GM19468 (cell line): Measurements from ENCODE around the gene OSBPL10.

Experiments used
- ATAC-seq: cut with Tn5 transposase; IDR thresholded peaks from one replicate; pipeline ENCODE4 v1.9.1; 2021; ENCODE audit warnings: mild to moderate bottlenecking, moderate library complexity, moderate number of reproducible peaks; ENCODE audit not compliant: unreplicated experiment; ENCODE audit errors: extremely low read depth

The OSBPL10 gene

DNA sequence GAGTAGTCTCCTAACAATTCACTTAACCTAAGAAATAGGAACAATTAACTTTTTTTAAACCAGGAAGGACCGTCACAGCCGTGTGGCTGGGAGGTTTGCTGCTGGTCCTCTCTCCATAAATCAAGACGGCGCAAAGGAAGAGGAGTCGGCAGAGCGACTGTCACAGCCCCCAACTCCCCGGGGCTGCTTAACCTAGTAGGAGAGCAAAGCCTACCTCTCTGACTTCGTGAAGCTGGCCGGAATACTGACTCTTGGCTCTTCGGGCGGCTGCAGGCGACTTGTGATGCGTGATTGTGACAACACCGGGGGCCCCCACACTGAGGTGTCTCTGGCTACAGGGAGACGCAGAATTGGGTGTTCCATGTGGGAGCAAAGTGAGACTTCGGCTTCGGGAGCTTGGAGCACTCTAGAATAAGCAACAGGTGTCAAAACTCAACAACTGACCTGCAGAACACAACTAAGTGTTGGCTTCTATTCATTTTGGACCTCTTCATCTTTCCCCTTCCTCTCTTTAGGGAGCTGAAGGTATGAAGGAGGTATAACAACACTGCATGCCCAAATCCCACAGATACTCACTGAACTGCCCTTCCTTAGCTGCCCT lies 151.1 kb downstream of the OSBPL10 start:
- ATAC-seq = no peak

DNA sequence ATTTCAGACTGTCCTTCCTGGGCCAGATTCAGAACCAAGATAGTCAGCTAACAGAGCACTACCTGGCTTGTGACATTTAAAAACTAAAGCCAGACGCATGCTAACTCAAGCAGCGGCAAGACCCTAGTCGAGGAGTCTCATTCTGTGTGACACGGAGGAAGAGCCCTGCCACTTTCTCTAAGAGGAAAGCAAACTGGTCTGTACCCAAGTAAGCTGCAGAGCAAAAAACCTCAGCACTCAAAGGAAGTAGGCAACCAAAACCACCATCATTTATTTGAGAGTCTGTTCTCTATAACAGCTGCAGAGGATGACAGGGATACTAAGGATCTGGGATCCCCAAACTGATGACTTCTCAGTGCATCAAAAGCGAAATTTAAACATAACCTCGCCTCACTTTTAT lies 152.1 kb downstream of the OSBPL10 start:
- no peak for ATAC-seq

DNA sequence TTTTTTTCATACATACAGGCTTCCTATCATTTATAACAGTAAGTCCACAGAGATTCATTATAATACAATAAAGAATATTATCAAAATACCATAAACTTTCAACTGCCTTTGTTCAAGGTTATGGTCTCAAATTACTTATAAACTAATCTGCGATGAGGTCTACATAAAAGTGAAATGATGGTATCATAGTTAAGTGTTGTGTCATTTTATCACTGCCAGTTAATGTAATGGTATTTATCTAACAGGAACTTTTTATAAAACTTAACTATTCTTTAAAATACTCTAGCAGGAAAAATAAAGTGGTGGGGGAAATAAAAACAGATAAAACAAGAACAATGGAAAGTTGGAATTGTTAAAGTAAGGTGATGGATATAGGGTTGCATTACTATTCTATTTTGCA lies 153.1 kb downstream of the OSBPL10 start:
- ATAC-seq = no peak

DNA sequence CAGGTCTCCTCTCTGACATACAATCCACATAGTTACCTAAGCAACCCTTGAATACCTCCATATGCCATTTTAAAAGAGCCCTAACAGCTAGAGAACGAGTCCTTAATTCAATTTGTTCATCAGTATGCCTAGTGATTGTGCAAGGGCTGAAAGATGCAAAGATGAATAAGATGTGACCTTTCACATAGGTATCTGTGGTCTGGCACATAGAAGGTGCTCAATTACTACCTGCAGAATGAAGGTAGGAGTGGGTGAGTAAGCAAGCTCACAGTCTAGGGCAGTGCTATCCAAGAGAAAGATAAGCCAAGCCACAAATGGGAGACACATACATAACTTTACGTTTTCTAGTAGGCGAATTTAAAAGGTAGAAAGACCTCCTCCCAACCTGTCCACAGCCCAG lies 157.9 kb downstream of the OSBPL10 start:
- no peak for ATAC-seq

DNA sequence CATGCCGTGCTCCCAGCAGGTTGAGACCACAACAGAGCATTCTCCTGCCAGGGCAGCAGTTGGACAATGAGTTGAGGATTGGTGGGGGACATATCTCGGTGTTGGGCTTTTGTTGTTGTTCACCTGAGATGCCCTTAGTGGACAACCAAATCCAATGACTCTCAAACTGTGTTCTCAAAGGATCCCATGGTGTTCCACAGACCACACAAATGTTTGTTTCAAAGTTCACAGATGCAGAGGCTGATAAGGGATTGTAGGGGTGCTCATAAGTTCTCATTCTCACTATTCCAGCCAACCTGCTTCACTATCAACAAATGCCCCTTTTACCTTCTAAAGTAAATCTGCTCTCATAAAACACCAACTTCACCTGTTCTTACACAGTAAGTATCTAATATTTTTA lies 159.9 kb downstream of the OSBPL10 start:
- no peak for ATAC-seq

DNA sequence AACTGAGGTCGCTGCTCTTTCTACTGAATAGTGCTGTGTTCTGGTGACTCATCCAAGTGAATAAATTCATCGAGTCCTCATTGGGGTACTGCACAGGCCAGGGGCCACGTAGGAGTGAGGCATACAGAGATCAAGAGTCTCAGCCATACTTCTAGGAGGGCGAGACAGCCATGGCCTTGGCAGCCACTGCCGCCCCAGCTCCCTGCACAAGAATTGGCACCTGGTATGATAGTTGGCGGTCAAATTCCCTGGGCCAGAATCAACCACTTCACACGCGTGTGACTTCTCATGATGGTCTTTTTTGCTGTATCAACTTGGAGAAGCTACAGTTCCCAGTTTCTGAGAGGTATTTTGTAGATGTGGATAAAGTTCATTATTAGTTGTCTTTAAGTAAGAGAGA lies 161.6 kb downstream of the OSBPL10 start:
- no peak for ATAC-seq

DNA sequence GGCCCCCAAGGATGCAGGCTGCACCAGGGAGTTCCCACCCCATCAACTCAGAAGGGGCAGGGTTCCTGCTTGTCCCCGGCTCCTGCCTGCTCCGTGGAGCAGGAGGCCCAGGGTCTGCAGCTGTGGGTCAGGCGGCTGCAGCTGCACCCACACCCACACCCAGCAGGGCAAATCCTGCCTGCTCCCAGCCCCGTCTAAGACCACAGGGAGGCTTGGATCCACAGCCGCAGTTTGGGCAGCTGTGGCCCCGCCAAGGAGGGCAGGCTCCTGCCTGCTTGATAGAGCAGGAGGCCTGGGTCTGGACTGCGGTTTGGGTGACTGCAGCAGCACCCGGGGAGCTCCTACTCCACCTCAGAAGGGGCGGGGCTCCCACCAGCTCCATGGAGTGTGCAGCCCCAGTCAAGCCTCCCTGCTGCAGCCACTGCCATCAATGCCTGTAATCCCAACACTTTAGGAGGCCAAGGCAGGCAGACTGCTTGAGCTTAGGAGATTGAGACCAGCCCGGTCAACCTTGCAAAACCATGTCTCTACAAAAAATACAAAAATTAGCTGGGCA lies 163.6 kb downstream of the OSBPL10 start:
- no peak for ATAC-seq

DNA sequence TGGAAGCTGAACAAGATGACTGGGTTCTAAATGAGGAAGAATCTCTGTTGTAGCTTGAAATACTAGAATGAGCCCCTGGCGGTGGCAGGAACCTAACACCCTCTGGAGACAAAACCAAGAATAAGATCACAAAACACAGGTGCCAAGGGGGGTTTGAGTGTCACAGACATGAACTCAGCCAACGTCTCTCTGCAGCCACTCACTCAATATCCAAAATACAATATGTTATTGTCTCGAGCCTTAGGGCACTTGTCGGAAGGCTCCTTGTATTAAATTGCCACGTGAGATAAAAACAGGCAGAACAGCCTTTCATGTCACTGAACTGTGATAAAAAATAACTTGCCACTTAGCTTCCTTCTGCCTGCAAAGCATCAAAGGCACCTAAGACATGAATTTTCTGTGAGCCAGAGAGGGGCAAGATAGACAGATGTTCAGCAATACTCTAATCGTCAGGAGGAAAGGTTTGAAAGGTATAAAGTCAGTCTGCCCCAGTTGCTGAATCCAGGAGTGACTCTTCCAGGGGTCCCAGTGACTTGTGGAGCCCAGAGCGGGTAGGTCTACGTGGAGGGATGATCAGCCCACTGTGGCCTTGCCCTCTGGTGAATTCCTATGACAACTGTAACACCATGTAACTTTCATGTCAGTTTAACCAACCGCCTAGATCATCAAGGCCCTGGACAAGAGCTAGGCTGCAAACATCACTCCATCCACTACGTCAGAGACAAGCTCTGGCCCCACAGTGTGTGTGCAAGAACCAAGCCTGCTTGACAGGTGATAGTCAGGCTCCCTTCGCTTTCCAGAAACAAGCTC lies 165.2 kb downstream of the OSBPL10 start:
- ATAC-seq = no peak

DNA sequence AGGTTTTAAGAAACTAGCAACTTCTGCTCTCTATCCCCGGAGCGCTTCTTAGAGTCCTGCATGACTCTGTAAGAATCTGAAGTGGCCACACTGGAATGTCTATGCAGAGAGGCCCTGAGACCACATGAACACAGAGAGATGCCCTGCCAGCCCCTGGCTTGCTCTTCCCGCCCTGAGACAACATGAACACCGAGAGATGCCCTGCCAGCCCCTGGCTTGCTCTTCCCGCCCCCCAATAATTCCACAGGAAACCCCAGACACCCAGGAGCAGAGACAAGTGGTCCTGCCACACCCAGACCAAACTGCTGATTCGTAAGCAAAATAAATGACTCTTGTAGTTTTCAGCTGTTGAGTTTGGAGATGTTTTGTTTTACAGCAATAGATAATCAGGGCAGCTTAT lies 166.1 kb downstream of the OSBPL10 start:
- no peak for ATAC-seq

DNA sequence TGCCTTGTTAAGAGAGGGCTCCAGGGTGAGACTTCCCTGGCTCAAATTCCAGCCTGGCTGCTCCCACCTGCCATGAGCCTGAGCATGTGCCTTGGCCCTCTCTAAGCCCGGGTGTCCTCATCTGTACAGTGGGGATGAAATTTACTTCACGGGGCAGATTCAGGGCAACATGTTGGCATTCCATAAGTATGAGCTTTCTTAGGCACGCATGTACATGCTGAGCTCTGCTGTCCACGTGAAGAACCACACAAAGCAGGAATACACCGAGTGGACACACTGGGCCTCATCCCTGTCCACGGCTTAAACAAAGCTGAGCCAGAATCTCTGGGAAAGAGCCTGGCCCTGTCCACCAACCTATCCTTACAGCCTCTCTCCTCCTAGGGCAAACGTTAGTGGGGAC lies 167.4 kb downstream of the OSBPL10 start:
- no peak for ATAC-seq

DNA sequence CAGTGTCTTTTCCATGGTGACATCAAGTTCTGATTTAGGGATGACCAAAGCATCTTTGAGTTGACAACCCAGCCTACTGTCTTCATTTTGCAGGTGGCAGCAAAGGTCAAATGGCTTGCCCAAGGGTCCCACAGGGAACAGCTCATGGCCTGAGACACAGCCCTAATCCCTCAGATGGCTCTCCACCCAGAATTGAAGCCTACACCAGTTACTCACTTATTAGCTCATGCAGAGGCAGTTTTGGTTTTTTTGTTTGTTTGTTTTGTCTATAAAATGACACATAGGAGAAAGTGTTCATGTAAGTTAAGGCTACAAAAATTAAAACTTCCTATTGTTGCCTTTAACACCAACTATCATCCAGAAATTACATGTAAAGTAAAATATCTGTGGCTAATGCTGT lies 167.9 kb downstream of the OSBPL10 start:
- ATAC-seq = no peak

DNA sequence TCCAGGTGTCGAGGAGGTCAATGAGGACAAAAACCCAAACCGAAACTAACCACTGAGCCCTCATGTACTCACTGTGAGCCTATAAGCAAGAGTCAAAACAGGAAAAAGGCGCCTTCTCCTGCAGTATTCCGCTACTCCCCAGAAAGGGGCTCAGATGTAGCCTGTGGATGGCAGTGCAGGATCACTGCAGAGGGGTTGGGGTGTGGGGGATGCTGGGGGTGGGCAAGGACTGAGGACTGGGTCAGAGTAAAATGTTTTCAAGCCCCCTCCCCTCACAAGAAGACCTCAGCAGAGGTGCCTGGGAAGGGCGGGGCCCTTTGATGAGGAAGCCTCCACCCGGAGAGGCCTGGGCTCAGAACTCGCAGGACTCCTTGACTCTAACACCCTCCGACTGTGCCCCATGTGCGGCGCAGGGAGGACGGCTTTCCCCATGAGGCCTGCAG lies 170.1 kb downstream of the OSBPL10 start:
- ATAC-seq = no peak

DNA sequence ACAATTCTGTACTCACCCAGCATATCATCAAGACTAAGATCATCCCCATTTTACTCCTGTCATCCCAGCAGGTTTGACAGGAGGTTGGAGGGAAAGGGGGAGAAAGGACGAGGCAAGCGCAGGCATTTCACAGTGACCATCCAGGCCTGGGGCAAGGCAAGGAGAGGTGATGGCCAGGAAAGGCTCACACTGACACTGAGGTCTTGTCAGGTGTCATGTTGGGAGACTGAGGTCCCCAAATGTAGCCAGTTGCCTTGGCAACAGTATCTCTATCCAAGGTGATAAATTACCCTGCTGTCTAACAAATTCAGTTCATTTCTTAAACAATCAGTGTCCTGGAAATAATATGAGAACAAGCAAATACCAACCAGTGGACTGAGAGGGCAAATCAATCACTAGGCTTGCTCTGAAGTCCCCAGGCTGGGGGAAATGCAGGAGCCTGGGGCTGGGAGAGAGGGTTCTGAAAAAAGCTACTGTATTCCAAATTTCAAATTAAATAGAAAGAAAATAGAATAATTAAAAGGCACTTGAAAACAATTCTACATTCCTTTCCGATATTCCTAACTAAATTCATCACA lies 172.8 kb downstream of the OSBPL10 start:
- ATAC-seq = no peak

DNA sequence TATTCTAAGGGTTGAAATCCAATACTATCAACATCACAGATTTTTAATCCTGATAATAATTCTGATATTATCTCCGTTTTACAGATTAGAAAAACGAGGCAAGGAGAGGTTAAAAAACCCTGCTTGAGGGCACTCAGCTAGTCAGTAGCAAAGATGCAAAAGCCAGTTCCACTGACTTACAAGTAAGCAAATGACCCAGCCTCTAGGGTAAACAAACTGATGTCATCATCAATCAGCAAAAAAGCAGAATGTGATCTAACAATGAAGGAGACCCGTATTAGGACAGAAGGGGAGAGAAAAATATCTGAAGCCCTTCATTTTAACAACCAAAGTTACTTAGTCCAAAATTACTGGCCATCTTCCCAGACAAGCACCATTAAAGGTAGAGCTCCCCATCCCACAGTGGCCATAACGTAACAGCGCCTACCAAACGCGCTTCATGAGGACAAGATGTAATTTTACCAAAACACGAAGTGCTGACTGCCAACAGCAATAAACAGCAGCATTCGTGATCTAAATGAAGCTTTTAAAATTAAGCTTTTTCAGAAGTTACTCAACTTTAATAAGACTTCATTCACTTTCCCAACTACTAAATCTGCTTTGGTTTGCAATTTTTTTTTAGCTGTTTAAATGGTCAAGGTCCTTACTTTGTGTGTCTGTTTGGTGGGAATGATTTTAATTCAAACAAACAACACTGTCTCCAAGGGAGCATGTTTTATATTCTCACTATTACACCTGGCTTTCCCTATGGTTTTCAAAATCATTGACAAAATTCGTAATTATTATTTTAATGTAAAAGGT lies 176.6 kb downstream of the OSBPL10 start:
- ATAC-seq = no peak

DNA sequence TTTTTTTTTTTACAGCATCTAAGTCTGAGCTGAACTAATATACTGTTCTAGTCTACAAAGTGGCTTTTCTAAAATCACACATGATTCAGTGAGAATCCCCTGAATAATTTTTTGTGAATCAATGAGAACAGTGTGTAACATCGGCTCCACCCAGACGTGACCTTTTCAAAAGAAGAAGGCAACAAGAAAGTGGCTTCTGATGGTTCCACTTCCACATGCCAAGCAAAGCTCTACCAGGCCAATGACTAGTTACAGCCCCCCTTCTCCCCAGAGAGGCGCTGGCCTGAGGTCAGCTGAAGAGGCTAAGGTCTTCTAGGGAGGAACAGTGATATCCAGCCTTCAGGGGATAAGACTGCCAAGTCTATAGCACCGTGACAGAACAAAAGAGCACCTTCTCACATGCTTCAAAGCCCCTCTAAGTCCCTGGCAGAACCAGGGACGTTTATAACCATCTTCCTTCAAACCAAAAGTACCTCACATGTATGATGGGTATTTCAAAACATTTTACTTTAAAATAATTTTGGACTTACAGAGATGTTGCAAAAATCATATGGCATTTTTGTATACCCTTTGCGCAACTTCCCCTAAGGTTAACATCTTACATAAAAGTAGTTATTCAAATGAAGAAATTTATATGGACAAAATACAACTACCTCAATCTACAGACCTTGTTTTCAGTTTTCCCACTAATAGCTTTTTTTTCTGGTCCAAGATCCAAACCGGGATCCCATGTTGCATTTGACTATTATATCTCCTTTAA lies 177.9 kb downstream of the OSBPL10 start:
- no peak for ATAC-seq

DNA sequence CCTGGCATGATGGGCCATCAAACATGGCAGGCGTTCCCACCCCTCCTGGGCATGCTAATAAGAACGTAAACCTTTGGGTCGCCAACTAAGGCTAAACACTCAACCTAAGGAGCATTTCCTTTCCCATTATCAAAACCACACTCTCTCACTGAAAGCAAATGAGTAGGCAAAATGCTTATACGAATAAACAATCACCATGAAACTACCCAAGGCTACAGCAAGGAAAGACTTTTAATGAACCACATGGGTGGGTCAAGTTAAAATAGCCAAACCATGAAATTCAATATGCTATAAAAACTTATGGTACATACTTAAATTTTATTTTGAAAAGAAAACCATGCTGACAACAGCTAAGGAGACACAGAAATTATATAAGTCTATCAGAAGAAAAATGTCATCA lies 180.6 kb downstream of the OSBPL10 start:
- no peak for ATAC-seq

DNA sequence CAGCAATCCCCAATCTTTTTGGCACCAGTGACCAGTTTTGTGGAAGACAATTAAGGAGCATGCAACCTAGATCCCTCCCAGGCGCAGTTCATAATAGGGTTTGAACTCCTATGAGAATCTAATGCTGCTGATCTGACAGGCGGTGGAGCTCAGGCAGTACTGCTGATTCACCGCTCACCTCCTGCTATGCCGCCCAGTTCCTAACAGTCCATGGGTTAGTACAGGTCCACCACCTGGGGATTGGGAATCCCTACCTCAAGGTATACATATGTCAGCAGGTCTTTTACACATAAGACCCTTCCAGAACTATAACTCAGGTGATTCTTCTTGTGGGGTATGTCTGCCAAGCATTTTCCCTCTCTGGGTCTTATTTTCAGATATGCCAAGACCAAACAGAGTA lies 182.2 kb downstream of the OSBPL10 start:
- ATAC-seq = no peak

DNA sequence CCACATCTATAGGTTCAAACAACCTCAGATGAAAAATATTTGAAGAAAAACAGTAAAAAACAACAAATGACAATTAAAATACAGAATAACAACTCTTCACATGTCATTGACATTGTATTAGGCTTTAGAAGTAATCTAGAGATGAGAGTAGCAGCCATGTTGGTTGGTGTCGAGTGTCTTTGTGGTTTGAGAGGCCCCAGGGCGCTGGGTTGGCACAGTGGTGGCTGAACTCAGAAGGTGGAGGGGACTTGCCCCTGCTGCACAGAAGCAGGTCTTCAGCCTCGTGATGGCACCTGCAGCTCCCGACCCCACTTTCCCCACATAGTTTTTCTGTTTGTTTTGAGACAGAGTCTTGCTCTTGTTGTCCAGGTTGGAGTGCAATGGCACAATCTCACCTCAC lies 187.2 kb downstream of the OSBPL10 start:
- no peak for ATAC-seq

DNA sequence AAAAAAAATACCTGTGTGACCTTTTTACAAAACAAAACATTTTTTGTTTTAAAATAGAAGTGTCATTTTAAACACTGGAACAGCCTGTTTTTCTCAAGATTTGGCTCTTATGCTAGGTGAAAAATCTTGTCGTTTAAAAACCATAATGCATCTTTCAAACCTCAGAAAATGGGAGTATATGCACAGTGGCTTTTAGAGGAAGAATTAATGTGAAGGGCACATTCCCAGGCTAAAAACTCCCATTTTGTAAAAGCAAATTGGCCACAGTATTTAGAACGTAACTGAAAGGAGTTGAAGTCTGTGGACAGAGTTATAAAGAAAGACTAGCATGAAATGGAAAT lies 190.0 kb downstream of the OSBPL10 start:
- no peak for ATAC-seq
